Suppressor macrophage treated with lipopolysaccharide for 4 hours (primary cell): ENCODE results near the gene CDK17.
"Not testable (repeated sequence)": the region's sequence is repeated elsewhere in the genome, so short reads cannot be mapped to it uniquely, and the experiment has no call there.

ENCODE experiments used
- DNase-seq: peaks from one replicate; pipeline ENCODE4 v3.0.0-alpha.2; 2020

Gene CDK17

DNA sequence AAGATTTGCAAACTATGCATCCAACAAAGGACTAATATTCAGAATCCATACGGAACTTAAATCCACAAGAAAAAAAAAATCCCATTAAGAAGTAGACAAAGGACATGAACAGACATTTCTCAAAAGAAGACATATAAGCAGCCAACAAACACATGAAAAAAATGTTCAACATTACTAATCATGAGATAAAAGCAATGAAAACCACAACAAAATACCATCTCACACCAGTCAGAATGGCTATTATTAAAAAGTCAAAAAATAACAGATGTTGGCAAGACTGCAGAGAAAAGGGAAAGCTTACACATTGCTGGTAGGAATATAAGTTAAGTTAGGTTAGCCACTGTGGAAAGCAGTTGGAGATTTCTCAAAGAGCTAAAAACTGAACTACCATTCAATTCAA lies 16.2 kb downstream of the CDK17 start:
- no peak for DNase-seq

DNA sequence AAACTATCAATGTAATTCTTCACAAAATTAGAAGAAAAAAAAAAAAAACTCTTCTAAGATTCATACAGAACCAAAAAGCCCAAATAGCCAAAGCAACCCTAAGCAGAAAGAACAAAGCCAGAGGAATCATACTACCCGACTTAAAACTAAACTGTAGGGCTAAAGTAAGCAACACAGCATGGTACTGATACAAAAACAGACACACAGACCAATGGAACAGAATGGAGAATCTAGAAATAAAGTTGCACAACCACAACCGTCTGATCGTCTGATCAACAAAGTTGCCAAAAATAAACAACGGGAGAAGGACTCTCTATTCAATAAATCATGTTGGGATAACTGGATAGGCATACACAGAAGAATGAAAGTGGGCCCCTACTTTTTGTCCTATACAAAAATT lies 16.9 kb downstream of the CDK17 start:
- no peak for DNase-seq

GRCh38 chr12:96379743-96380142 lies 20.5 kb downstream of the CDK17 start:
- not testable (repeated sequence) for DNase-seq

- DNase-seq = no peak
These were observed 21.9 kb downstream of the CDK17 start for GRCh38 chr12:96378319-96378718.

GRCh38 chr12:96376865-96377264 lies 23.4 kb downstream of the CDK17 start:
- DNase-seq = no peak

GRCh38 chr12:96375841-96376604 lies 24.2 kb downstream of the CDK17 start:
- no peak for DNase-seq

DNA sequence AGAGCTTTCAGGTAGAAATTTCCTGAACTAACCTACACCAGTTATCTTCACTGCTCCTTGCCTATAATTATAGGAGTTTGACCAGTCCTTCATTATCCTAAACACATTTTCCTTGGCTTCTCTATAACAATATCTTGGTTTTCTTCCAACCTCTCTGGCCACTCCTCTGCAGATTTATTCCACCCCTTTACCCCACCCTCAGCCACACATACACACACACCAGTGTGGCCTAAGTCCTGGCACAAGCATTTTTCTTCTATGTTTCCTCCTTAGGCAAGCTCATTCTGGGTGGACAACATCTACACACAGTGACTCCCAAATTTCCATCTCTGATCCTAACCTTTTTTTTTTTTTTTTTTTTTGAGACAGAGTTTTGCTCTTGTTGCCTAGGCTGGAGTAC lies 25.1 kb downstream of the CDK17 start:
- DNase-seq = no peak

- no peak for DNase-seq
These were observed 28.2 kb downstream of the CDK17 start for GRCh38 chr12:96371790-96372699.

GRCh38 chr12:96371138-96371789 lies 29.0 kb downstream of the CDK17 start:
- no peak for DNase-seq

DNA sequence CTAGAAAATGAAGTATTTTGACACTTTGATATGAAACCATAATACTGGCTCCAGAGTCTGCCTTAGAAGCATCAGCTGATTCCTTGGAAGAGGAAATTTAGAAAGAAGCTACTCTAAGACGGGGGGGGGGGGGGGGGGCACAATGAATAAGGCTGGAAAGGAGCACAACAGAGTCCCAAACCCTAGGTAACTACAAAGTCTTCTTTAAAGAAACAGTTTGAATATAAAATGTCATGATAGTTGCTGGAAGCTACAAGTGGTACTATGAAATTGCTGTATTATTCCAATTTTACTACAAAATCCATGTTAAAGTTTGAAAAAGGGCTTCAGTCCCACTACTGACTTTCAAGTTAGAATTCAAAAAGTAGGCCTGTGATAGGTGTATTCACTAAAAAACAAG lies 31.6 kb downstream of the CDK17 start:
- no peak for DNase-seq

- DNase-seq = no peak
These were observed 32.0 kb downstream of the CDK17 start for GRCh38 chr12:96368233-96368632.

GRCh38 chr12:96366381-96366654 lies 33.9 kb downstream of the CDK17 start:
- DNase-seq = no peak

GRCh38 chr12:96365604-96366380 lies 34.4 kb downstream of the CDK17 start:
- DNase-seq = no peak

DNA sequence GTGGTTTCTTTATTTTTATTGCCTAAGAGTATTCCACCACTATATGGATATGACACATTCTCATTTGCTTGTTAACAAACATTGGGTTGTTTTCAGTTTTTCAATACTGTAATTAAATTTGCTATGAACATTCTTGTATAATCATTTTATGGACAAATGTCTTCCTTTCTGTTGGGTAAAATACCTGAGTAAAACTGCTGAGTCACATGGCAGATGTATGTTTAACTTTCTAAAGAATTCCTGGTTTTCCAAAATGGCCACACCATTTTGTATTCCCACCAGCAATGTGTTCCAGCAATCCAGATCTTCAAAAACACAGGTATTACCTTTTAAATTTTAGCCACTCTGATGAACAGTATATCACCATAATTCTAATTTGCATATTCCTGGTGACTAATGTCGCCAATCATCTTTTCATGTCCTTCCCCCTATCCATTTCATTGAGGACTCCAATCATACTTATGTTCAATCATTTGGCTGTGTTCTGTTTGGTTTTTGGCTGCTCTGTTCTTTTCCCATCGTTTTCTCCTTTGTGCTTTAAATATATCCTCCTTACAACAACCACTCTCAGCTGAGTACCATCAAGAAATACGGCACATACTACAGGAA lies 36.0 kb downstream of the CDK17 start:
- no peak for DNase-seq

DNA sequence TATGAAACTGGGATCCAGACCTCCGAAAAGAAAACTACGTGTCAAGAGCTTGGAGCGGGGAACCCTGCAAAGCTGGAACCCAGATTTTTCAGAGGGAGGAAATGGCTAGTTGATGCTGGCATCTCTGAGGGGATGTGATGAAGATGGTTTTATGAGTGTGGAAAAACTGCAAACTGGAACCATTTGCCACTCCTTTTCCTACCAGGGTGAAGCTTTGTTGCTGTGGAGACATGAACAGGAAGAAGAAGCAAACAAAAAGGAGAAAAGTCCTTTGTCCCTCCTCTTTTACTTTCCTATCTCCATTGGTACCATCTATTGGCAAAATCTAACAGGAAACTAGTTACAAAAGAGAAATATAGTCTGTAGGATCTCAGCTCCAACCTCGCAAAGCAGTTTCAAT lies 39.2 kb downstream of the CDK17 start:
- no peak for DNase-seq

DNA sequence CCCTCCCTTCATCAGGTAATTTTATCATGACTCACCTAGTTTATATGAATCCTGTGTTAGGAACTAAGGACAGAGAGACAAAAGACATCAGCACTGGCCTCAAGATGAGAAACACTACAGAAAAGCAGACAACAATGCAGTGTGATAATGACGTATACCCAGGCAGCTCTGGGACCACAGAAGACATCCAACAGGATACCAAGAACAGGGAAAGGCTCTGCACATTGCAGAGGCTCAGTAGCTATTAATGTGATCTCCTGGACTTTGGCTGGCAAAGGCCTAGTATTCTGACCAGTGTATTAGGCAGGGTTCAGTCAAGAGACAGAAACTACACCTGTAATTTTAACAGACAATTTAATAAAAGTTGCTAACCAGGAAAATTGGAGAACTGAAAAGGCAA lies 39.7 kb downstream of the CDK17 start:
- DNase-seq = no peak

DNA sequence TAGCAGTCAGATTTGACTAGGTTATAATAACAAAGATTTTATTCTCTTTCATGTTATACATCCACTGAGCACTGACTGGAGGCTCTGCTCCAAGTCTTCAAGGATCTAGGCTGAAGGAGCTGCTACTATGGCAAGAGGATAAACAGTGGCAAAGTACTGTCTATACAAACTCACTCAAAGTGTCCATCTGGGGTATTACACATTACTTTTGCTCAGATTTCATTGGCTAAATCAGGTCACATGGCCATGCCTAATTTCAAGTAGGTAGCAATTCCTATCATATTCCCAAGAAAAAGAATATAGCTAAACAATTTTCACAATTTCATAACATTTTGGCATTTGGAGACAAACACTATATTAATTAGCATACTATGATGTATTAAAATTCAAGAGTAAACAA lies 40.9 kb downstream of the CDK17 start:
- DNase-seq = no peak

DNA sequence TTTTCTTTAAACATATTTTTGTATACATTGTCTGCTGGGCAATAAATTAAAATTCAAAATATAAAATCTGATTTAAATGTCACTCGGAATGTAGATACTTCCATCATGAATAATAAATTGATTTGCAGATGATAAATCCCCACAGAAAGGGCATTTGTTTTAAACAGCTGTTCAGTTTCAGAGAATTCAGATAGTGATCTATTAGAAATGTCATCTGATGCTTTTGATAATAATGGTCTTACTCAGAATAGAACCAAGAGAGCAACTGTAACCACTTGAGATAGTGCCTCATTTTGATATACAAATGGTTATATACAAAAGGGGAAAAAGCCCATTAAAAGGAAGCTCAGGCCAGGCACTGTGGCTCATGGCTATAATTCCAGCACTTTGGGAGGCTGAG lies 43.4 kb downstream of the CDK17 start:
- DNase-seq = no peak

GRCh38 chr12:96354844-96355534 lies 45.2 kb downstream of the CDK17 start:
- no peak for DNase-seq

DNA sequence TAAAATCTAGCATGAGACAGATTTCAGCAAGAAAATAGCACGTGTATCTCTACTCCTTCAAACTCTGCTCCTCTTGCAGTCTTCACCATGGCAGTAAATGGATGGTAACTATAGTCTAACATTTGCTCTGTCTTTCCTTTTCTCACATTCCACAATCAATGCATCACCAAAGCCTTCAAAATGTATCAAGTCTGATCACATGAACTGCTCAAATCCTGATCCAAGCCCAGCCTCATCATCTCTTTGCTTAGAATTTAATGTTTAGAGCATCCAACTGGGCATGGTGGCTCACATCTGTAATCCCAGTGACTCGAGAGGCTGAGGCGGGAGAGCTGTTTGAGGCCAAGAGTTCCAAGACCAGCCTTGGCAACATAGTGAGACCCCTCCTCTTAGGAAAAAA lies 45.9 kb downstream of the CDK17 start:
- DNase-seq = no peak

GRCh38 chr12:96352161-96352835 lies 47.9 kb downstream of the CDK17 start:
- no peak for DNase-seq
